K562 (cell line): ENCODE data around the gene AKAP10. TPM values are rescaled to one million over a fixed set of nuclear protein-coding genes. Genes with fewer than 3 reads are reported as not detected.
A peak's percentile ranks its signal among the peaks of the same experiment; 100 is the strongest.

Experiments
- EGR1 ChIP-seq: fragments of 450-650 bp; conservative IDR thresholded peaks from 2 replicates; pipeline ENCODE4 v1.6.1; 2017; ENCODE audit warnings: mild to moderate bottlenecking
- HCFC1 ChIP-seq: IDR thresholded peaks from 2 replicates; pipeline ENCODE4 v1.6.1; 2012; ENCODE audit warnings: low read depth, low read length, improper control_type of control experiment
- ILK ChIP-seq: fragments of 450-650 bp; IDR thresholded peaks from 2 replicates; pipeline ENCODE4 v1.6.1; 2016; ENCODE audit warnings: missing genetic modification characterization, low read depth, mild to moderate bottlenecking, missing compliant biosample characterization, moderate library complexity, borderline replicate concordance
- KLF16 ChIP-seq: IDR thresholded peaks from 2 replicates; pipeline ENCODE4 v1.6.1; 2016; ENCODE audit warnings: antibody characterized with exemption
- LCOR ChIP-seq: sonication (generic); formaldehyde crosslinking; IDR thresholded peaks from 2 replicates; pipeline ENCODE4 v1.8.0; 2022; ENCODE audit warnings: mild to moderate bottlenecking, missing genetic modification reagents
- NFIX ChIP-seq: fragments of 250-450 bp; sonication (Bioruptor Pico); IDR thresholded peaks from 2 replicates; pipeline ENCODE4 v1.4.0; 2020; ENCODE audit warnings: low read depth, mild to moderate bottlenecking, moderate library complexity
- NR3C1 ChIP-seq: sonication (generic); formaldehyde crosslinking; IDR thresholded peaks from 2 replicates; pipeline ENCODE4 v1.8.1; 2022; ENCODE audit warnings: missing genetic modification reagents
- ZFX ChIP-seq: sonication (generic); formaldehyde crosslinking; IDR thresholded peaks from 2 replicates; pipeline ENCODE4 v1.8.0; 2022; ENCODE audit warnings: mild to moderate bottlenecking, missing genetic modification reagents, moderate library complexity
- ZNF57 ChIP-seq: fragments of 450-650 bp; formaldehyde crosslinking; IDR thresholded peaks from 2 replicates; pipeline ENCODE4 v1.4.0; 2020; ENCODE audit warnings: mild to moderate bottlenecking, moderate library complexity
- polyA plus RNA-seq, 8 experiments: library from polyadenylated mRNA; depleted of rRNA in 4 of 8; stranded (reverse) in 5 of 8; unstranded in 3 of 8; fragments of >200 nt; fragmentation: Nextera tagmentation in 2 of 8; fragmentation: Illumina TruSeq in 1 of 8; extraction: Ambion mirVana in 2 of 8; extraction: Trizol in 1 of 8; gene quantifications; 2 replicates each; pipeline versions ENCODE4 v1.2.1 to v1.2.3, GENCODE V29; 2011 to 2014; ENCODE audit warnings: inconsistent platforms in 1 of 8, missing spikeins in 1 of 8
- total RNA-seq, 7 experiments: library from RNA; depleted of rRNA in 6 of 7; stranded (reverse); fragments of >200 nt in 6 of 7; fragmentation: Illumina TruSeq in 2 of 7; extraction: Trizol in 2 of 7; gene quantifications; 2 replicates each; pipeline versions ENCODE4 v1.2.1 to v1.2.3, GENCODE V29; 2011 to 2021; ENCODE audit warnings: low replicate concordance in 1 of 7
- TF ChIP-seq, protein P1 (sequence below): sonication (generic); formaldehyde crosslinking; IDR thresholded peaks from 2 replicates; pipeline ENCODE4 v1.8.0; 2023; ENCODE audit warnings: missing genetic modification reagents, mild to moderate bottlenecking, borderline replicate concordance
- TF ChIP-seq, protein P2 (sequence below): sonication (generic); formaldehyde crosslinking; IDR thresholded peaks from 2 replicates; pipeline ENCODE4 v1.8.0; 2022; ENCODE audit warnings: missing genetic modification reagents, mild to moderate bottlenecking, borderline replicate concordance

AKAP10 gene
- total and polyA plus RNA-seq, 9 of the 15 experiments (the other 6 are each of a cell fraction or from before 2014, with no cell fraction given), result 4.0 to 20.3 (median 8.2) TPM

DNA sequence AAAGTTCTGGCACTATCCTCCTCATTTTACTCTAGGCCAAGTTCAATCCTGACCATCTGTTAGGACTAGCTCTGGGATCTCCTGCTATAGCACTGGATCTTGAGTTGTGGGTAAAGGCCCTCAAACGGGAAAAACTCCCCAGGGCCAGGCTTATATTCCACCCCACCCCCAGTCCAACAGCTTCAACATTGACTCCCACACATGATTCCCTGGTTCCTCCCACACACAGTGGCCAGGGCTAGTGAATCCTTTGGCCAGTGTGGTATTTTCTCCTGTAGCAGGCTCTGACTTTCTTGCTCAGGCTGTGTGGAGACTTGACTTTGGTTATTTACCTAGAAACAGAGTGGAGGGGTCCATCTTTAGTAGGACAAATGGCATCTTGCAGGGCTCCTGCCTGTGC is 10.3 kb upstream of the AKAP10 start (continued):
- TF ChIP-seq, protein P1, sequence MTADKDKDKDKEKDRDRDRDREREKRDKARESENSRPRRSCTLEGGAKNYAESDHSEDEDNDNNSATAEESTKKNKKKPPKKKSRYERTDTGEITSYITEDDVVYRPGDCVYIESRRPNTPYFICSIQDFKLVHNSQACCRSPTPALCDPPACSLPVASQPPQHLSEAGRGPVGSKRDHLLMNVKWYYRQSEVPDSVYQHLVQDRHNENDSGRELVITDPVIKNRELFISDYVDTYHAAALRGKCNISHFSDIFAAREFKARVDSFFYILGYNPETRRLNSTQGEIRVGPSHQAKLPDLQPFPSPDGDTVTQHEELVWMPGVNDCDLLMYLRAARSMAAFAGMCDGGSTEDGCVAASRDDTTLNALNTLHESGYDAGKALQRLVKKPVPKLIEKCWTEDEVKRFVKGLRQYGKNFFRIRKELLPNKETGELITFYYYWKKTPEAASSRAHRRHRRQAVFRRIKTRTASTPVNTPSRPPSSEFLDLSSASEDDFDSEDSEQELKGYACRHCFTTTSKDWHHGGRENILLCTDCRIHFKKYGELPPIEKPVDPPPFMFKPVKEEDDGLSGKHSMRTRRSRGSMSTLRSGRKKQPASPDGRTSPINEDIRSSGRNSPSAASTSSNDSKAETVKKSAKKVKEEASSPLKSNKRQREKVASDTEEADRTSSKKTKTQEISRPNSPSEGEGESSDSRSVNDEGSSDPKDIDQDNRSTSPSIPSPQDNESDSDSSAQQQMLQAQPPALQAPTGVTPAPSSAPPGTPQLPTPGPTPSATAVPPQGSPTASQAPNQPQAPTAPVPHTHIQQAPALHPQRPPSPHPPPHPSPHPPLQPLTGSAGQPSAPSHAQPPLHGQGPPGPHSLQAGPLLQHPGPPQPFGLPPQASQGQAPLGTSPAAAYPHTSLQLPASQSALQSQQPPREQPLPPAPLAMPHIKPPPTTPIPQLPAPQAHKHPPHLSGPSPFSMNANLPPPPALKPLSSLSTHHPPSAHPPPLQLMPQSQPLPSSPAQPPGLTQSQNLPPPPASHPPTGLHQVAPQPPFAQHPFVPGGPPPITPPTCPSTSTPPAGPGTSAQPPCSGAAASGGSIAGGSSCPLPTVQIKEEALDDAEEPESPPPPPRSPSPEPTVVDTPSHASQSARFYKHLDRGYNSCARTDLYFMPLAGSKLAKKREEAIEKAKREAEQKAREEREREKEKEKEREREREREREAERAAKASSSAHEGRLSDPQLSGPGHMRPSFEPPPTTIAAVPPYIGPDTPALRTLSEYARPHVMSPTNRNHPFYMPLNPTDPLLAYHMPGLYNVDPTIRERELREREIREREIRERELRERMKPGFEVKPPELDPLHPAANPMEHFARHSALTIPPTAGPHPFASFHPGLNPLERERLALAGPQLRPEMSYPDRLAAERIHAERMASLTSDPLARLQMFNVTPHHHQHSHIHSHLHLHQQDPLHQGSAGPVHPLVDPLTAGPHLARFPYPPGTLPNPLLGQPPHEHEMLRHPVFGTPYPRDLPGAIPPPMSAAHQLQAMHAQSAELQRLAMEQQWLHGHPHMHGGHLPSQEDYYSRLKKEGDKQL (CRISPR knock-in tag), result no peak
- TF ChIP-seq KLF16, result peak; percentile 7; the same call in 1 of the 2 replicates
- TF ChIP-seq ILK (tag), result no peak
- TF ChIP-seq, protein P2, sequence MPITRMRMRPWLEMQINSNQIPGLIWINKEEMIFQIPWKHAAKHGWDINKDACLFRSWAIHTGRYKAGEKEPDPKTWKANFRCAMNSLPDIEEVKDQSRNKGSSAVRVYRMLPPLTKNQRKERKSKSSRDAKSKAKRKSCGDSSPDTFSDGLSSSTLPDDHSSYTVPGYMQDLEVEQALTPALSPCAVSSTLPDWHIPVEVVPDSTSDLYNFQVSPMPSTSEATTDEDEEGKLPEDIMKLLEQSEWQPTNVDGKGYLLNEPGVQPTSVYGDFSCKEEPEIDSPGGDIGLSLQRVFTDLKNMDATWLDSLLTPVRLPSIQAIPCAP (CRISPR knock-in tag), result no peak
- no peak for TF ChIP-seq NFIX (CRISPR knock-in tag)
- TF ChIP-seq ZFX (CRISPR knock-in tag), result 0 out of 2 replicates have a peak, but pooled peaks have one; percentile 3
- TF ChIP-seq HCFC1, result no peak
- TF ChIP-seq EGR1, result peak; percentile 63
- no peak for TF ChIP-seq ZNF57 (CRISPR knock-in tag)
- TF ChIP-seq LCOR (CRISPR knock-in tag), result no peak
- no peak for TF ChIP-seq NR3C1
